B cell (primary cell): Measurements from ENCODE around the gene L3MBTL3.
"Not testable (repeated sequence)": the region's sequence is repeated elsewhere in the genome, so short reads cannot be mapped to it uniquely, and the experiment has no call there.

Experiments
- CTCF ChIP-seq: fragments of 200-600 bp; IDR thresholded peaks from one replicate; pipeline ENCODE4 v1.8.0; 2022; ENCODE audit warnings: antibody characterized with exemption, mild to moderate bottlenecking
- EZH2 ChIP-seq: IDR thresholded peaks from 2 replicates; pipeline ENCODE4 v1.6.1; 2012; ENCODE audit warnings: borderline replicate concordance, low read depth, mild to moderate bottlenecking, moderate library complexity, low read length; ENCODE audit not compliant: insufficient read depth, poor library complexity, severe bottlenecking

DNA sequence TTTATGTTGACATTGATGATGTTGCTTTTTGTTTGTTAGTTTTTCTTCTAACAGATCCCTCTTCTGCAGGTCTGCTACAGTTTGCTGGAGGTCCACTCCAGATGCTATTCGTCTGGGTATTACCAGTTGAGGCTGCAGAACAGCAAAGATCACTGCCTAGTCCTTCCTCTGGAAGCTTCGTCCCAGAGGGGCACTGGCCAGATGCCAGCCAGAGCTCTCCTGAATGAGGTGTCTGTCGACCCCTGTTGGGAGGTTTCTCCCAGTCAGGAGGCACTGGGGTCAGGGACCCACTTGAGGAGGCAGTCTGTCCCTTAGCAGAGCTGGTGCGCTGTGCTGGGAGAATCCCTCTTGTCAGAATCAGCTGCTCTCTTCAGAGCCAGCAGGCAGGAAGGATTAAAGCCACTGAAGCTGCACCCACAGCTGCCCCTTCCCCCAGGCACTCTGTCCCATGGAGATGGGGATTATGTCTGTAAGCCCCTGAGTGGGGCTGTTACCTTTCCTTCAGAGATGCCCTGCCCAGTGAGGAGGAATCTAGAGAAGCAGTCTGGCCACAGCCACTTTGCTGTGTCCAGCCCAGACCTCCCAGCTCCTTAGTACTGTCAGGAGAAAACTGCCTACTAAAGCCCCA, 155.1 kb downstream of the L3MBTL3 start:
- TF ChIP-seq CTCF, EZH2: not testable (repeated sequence)
